ENCODE measurements around the gene PARD3B.

GRCh38 chr2:205361970-205362369, 816.7 kb downstream of the PARD3B start:
- TF ChIP-seq CTCF (IDR thresholded peaks at IDR 0.05; ENCODE audit: low read depth, low read length) (no peak), POLR2A (IDR thresholded peaks at IDR 0.05; ENCODE audit: extremely low read depth, insufficient read length) (no peak), MAX (IDR thresholded peaks at IDR 0.05; ENCODE audit: low read depth, low read length) (no peak), MYC (IDR thresholded peaks at IDR 0.05; ENCODE audit: low read depth, low read length) (no peak)
